ENCODE data around the gene PSMA6. TPM values are rescaled to one million over a fixed set of nuclear protein-coding genes. Genes with fewer than 3 reads are reported as not detected.

Gene PSMA6
- total RNA-seq, 4 donors from 2014 or later: 158 to 180 (median 170) TPM

DNA sequence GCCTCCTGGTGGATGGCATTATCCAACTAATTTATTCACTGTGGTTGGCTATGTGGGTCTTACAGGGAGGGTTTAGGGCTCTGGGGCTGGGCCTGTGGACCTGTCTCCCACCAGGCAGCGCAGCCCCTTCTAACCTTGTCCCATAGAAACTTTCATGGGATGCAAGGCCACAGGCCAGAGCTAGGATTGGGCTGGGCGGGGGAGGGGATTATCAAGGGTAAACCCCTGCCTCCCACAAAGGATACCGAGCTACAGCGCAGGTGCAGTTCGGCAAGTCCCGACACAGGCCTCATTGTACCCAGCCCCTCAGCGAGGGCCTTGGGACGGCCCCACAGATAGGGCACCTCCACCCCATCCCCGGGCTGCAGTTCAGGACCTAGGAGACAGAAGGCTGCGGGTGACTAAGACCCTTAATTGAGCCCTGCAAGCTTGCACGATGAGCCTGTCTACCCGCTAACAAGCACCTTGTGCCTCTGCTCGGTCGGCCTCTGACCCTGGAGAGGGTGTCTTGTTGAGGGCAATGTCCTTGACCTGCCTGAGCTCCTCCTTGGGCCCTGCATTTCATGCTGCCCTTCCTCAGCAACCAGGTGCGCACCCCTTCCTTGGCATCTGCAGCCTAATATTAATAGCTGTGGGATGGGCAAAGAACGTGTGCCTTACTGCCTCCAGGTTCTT is 46.7 kb downstream of the PSMA6 start:
- no peak for DNase-seq (ENCODE audit: low spot score)
- TF ChIP-seq, protein P1, sequence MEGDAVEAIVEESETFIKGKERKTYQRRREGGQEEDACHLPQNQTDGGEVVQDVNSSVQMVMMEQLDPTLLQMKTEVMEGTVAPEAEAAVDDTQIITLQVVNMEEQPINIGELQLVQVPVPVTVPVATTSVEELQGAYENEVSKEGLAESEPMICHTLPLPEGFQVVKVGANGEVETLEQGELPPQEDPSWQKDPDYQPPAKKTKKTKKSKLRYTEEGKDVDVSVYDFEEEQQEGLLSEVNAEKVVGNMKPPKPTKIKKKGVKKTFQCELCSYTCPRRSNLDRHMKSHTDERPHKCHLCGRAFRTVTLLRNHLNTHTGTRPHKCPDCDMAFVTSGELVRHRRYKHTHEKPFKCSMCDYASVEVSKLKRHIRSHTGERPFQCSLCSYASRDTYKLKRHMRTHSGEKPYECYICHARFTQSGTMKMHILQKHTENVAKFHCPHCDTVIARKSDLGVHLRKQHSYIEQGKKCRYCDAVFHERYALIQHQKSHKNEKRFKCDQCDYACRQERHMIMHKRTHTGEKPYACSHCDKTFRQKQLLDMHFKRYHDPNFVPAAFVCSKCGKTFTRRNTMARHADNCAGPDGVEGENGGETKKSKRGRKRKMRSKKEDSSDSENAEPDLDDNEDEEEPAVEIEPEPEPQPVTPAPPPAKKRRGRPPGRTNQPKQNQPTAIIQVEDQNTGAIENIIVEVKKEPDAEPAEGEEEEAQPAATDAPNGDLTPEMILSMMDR (IDR thresholded peaks at IDR 0.05): no peak
- no peak for ATAC-seq (ENCODE audit: low FRiP score)

DNA sequence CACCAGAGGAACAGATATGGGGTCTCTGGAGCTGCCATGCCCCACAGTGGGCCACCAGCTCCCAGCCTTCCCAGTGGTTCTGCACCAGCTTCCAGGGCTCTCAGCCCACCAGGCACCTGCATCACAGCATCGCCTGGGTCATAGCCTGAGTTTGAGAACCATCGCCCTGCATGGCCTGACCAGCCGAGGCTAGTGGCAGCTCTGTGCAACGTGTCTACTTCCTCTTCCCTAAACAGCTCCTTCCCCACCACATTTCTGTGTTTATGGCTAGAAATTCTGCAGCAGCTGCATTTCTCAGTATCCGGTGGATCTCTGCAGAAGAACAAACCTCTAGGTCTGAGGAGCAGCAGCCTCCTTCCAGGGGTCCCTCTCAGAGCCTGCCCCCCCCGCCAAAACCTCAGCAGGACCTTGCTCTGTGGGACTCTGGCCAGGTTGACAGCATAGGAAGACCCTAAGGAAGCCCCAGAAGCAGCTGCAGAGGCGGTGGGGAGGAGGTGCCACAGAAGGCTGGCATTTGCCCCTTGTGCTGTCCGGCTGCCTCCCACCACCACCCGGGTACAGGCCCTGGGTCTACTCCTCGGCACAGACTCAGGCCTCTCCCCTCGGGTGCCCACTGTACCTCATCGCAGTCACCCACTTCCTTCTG is 47.7 kb downstream of the PSMA6 start:
- TF ChIP-seq, protein P1 (IDR thresholded peaks at IDR 0.05): no peak
- no peak for DNase-seq (ENCODE audit: low spot score)
- ATAC-seq (ENCODE audit: low FRiP score): no peak

GRCh38 chr14:35340616-35341453 is 48.7 kb downstream of the PSMA6 start:
- TF ChIP-seq, protein P1 (IDR thresholded peaks at IDR 0.05): no peak
- DNase-seq (ENCODE audit: low spot score) (no peak), ATAC-seq (ENCODE audit: low FRiP score) (no peak)

GRCh38 chr14:35341454-35341750 is 49.2 kb downstream of the PSMA6 start:
- DNase-seq (ENCODE audit: low spot score) (no peak), ATAC-seq (ENCODE audit: low FRiP score) (peak; percentile 5)
- TF ChIP-seq, protein P1 (IDR thresholded peaks at IDR 0.05): no peak

- DNase-seq (ENCODE audit: low spot score) (peak; percentile 76), ATAC-seq (ENCODE audit: low FRiP score) (peak; percentile 86)
- TF ChIP-seq, protein P1 (IDR thresholded peaks at IDR 0.05): no peak
These were observed 49.7 kb downstream of the PSMA6 start for GRCh38 chr14:35341751-35342488.

- no peak for DNase-seq (ENCODE audit: low spot score)
- no peak for ATAC-seq (ENCODE audit: low FRiP score)
- TF ChIP-seq, protein P1 (IDR thresholded peaks at IDR 0.05): no peak
These were observed 50.4 kb downstream of the PSMA6 start for GRCh38 chr14:35342489-35343010.

All from omental fat pad (tissue), 4 donors.